SK-N-MC (cell line): Measurements from ENCODE around the gene PTPRR.

Experiments used
- EZH2 ChIP-seq: fragments of 200-600 bp; sonication (generic); IDR thresholded peaks from one replicate; pipeline ENCODE4 v1.6.1; 2017; ENCODE audit warnings: antibody characterized with exemption
- POLR2AphosphoS5 ChIP-seq: IDR thresholded peaks from 2 replicates; pipeline ENCODE4 v1.6.1; 2012; ENCODE audit warnings: mild to moderate bottlenecking, low read depth, low read length, borderline replicate concordance

DNA sequence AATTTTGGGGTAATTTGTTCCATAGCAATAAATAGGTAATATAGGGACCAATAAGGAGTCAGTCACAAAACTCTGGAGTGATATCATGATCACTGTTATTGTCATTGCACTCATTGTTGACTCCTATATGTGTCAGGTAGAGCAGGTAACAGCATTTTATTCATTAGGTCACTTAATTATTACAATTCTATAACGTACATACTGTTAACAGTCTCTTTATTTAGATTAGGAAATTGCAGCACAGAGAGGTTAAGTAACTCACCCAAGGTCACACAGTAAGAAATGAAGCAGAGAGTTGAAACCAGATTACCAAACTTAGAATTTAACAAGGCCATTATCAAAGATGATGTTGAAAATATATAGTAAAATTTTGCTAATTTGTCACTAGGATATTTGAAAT lies 233.6 kb downstream of the PTPRR start:
- TF ChIP-seq POLR2AphosphoS5 (no peak), EZH2 (no peak)
